Stimulated activated effector memory CD8-positive, alpha-beta T cell treated with anti-CD3 and anti-CD28 coated beads, Interleukin-12 subunit alpha, Interleukin-12 subunit beta, amount 100 ng/mL, for 72 hours (primary cell): Measurements from ENCODE around the gene ATAD3C.
"Not testable (repeated sequence)": the region's sequence is repeated elsewhere in the genome, so short reads cannot be mapped to it uniquely, and the experiment has no call there.

Source experiments
- ATAC-seq: fragments of 150-1000 bp; cut with Tn5 transposase; 2 replicates; pipeline ENCODE4 v1.10.0; 2021
- DNase-seq, 2 donors: peaks; one replicate each; pipeline ENCODE4 v3.0.0; 2021 to 2022; ENCODE audit warnings: low spot score in 2 of 2
- H3K27ac Mint-ChIP-seq: one replicate; pipeline ENCODE4 v1.8.0; 2022; ENCODE audit warnings: mild to moderate bottlenecking, mixed read lengths
- H3K36me3 Mint-ChIP-seq: one replicate; pipeline ENCODE4 v1.8.0; 2022; ENCODE audit warnings: mild to moderate bottlenecking, mixed read lengths
- H3K4me1 Mint-ChIP-seq: one replicate; pipeline ENCODE4 v1.8.0; 2022; ENCODE audit warnings: mixed read lengths
- H3K4me3 Mint-ChIP-seq: one replicate; pipeline ENCODE4 v1.8.0; 2022; ENCODE audit warnings: mild to moderate bottlenecking, mixed read lengths
- H3K9me3 Mint-ChIP-seq: one replicate; pipeline ENCODE4 v1.8.0; 2022; ENCODE audit warnings: mixed read lengths

Gene ATAD3C

GRCh38 chr1:1512425-1512824 is 62.9 kb downstream of the ATAD3C start:
- Mint-ChIP-seq H3K4me1 (peaks cover 19% of the 10 kb centered on the region), H3K36me3 (peaks cover 16% of the 10 kb centered on the region), H3K27ac (peak overlapping the region; percentile 94), H3K4me3 (peak overlapping the region; percentile 82)
- H3K9me3 Mint-ChIP-seq, result not testable (repeated sequence)
- ATAC-seq, result peak; percentile 20
- peak in 1 of 2 donors; percentile 61 for DNase-seq

GRCh38 chr1:1513675-1514074 is 64.2 kb downstream of the ATAD3C start:
- H3K27ac Mint-ChIP-seq, ATAC-seq, DNase-seq, H3K9me3 Mint-ChIP-seq: not testable (repeated sequence)
- H3K4me1 Mint-ChIP-seq, result peaks cover 19% of the 10 kb centered on the region
- peak overlapping the region; percentile 82 for H3K4me3 Mint-ChIP-seq
- peaks cover 25% of the 10 kb centered on the region for H3K36me3 Mint-ChIP-seq

- not testable (repeated sequence) for DNase-seq, H3K9me3 Mint-ChIP-seq, H3K27ac Mint-ChIP-seq, ATAC-seq, H3K4me3 Mint-ChIP-seq
- Mint-ChIP-seq H3K36me3 (peaks cover 27% of the 10 kb centered on the region), H3K4me1 (peaks cover 19% of the 10 kb centered on the region)
These were observed 64.9 kb downstream of the ATAD3C start for GRCh38 chr1:1514376-1514775.

GRCh38 chr1:1516923-1517322 is 67.4 kb downstream of the ATAD3C start:
- H3K4me3 Mint-ChIP-seq, ATAC-seq, DNase-seq, H3K9me3 Mint-ChIP-seq, H3K27ac Mint-ChIP-seq: not testable (repeated sequence)
- H3K36me3 Mint-ChIP-seq, result peaks cover 46% of the 10 kb centered on the region
- H3K4me1 Mint-ChIP-seq, result peaks cover 12% of the 10 kb centered on the region

GRCh38 chr1:1517973-1518620 is 68.6 kb downstream of the ATAD3C start:
- no peaks in the 10 kb centered on the region for H3K9me3 Mint-ChIP-seq
- ATAC-seq (no peak), DNase-seq (no peak)
- peaks cover 56% of the 10 kb centered on the region for H3K36me3 Mint-ChIP-seq
- H3K27ac Mint-ChIP-seq, result no peak overlapping the region
- H3K4me3 Mint-ChIP-seq, result no peak overlapping the region
- H3K4me1 Mint-ChIP-seq, result peaks cover 12% of the 10 kb centered on the region

GRCh38 chr1:1518621-1519007 is 69.1 kb downstream of the ATAD3C start:
- H3K4me1 Mint-ChIP-seq, H3K9me3 Mint-ChIP-seq, DNase-seq, ATAC-seq, H3K27ac Mint-ChIP-seq, H3K4me3 Mint-ChIP-seq: not testable (repeated sequence)
- H3K36me3 Mint-ChIP-seq, result peaks cover 61% of the 10 kb centered on the region
